ENCODE data around the gene FRMPD4. TPM values are rescaled to one million over a fixed set of nuclear protein-coding genes. Genes with fewer than 3 reads are reported as not detected.

The FRMPD4 gene
- total and polyA plus RNA-seq, 9 donors, result 0.01 to 0.20 (median 0.05) TPM; not detected in 6

- 37 to 41% (median 37%) methylated on average over 3 of the region's 3 CpGs for WGBS, 3 donors
- intact Hi-C loops (cut with DNase I), result no loop called here
- no peak for DNase-seq
- H3K4me3 ChIP-seq, result no peak overlapping the region
- H3K27ac ChIP-seq, result no peak overlapping the region
- H3K36me3 ChIP-seq, result no peaks in the 10 kb centered on the region
- no peaks in the 10 kb centered on the region for H3K27me3 ChIP-seq
- TF ChIP-seq POLR2A (IDR thresholded peaks at IDR 0.05) (no peak), CTCF (IDR thresholded peaks at IDR 0.05) (no peak), EP300 (IDR thresholded peaks at IDR 0.05) (no peak)
- no peaks in the 10 kb centered on the region for H3K9me3 ChIP-seq
- no peaks in the 10 kb centered on the region for H3K4me1 ChIP-seq (ENCODE audit: insufficient read depth)
Measured at GRCh38 chrX:12210971-12211370, 72.7 kb downstream of the FRMPD4 start.

GRCh38 chrX:12223650-12224049, 85.4 kb downstream of the FRMPD4 start:
- no peak for DNase-seq
- H3K27ac ChIP-seq, result no peak overlapping the region
- H3K27me3 ChIP-seq, result no peaks in the 10 kb centered on the region
- H3K4me1 ChIP-seq (ENCODE audit: insufficient read depth), result no peaks in the 10 kb centered on the region
- H3K36me3 ChIP-seq, result no peaks in the 10 kb centered on the region
- no peak for TF ChIP-seq CTCF (IDR thresholded peaks at IDR 0.05)
- no peak for TF ChIP-seq EP300 (IDR thresholded peaks at IDR 0.05)
- no peak for TF ChIP-seq POLR2A (IDR thresholded peaks at IDR 0.05)
- WGBS, 3 donors, result 65 to 81% (median 75%) methylated on average over 4 of the region's 4 CpGs
- H3K4me3 ChIP-seq, result no peak overlapping the region
- intact Hi-C loops (cut with DNase I), result no loop called here
- H3K9me3 ChIP-seq, result no peaks in the 10 kb centered on the region

GRCh38 chrX:12225107-12225506, 86.8 kb downstream of the FRMPD4 start:
- no peak for DNase-seq
- no peak overlapping the region for H3K4me3 ChIP-seq
- H3K4me1 ChIP-seq (ENCODE audit: insufficient read depth), result no peaks in the 10 kb centered on the region
- H3K36me3 ChIP-seq, result no peaks in the 10 kb centered on the region
- TF ChIP-seq EP300 (IDR thresholded peaks at IDR 0.05) (no peak), CTCF (IDR thresholded peaks at IDR 0.05) (no peak), POLR2A (IDR thresholded peaks at IDR 0.05) (no peak)
- intact Hi-C loops (cut with DNase I), result no loop called here
- WGBS, 3 donors, result 66 to 79% (median 74%) methylated on average over 1 of the region's 1 CpG
- H3K27me3 ChIP-seq, result no peaks in the 10 kb centered on the region
- no peaks in the 10 kb centered on the region for H3K9me3 ChIP-seq
- H3K27ac ChIP-seq, result no peak overlapping the region

GRCh38 chrX:12227412-12228041, 89.3 kb downstream of the FRMPD4 start:
- WGBS, 3 donors, result 53 to 71% (median 71%) methylated on average over 2 of the region's 2 CpGs
- H3K36me3 ChIP-seq, result no peaks in the 10 kb centered on the region
- no peak for DNase-seq
- intact Hi-C loops (cut with DNase I), result no loop called here
- no peak overlapping the region for H3K27ac ChIP-seq
- no peaks in the 10 kb centered on the region for H3K27me3 ChIP-seq
- no peaks in the 10 kb centered on the region for H3K4me1 ChIP-seq (ENCODE audit: insufficient read depth)
- no peak overlapping the region for H3K4me3 ChIP-seq
- H3K9me3 ChIP-seq, result no peaks in the 10 kb centered on the region
- TF ChIP-seq CTCF (IDR thresholded peaks at IDR 0.05) (no peak), EP300 (IDR thresholded peaks at IDR 0.05) (no peak), POLR2A (IDR thresholded peaks at IDR 0.05) (no peak)
